Neural progenitor cell (in vitro differentiated cells): ENCODE results near the gene SRP14. TPM values are rescaled to one million over a fixed set of nuclear protein-coding genes. Genes with fewer than 3 reads are reported as not detected.

Experiments used
- DNase-seq: peaks from one replicate; pipeline ENCODE4 v3.0.0-alpha.2; 2016; ENCODE audit warnings: low spot score
- H2AFZ ChIP-seq: fragments of 200-600 bp; sonication (generic); replicated peaks from 2 replicates; pipeline ENCODE4 v1.6.1; 2016; ENCODE audit warnings: antibody characterized with exemption
- H3F3A ChIP-seq: fragments of 200-600 bp; sonication (generic); 2 replicates; pipeline ENCODE4 v1.6.1; 2016; ENCODE audit warnings: antibody characterized with exemption, low read depth
- H3K27ac ChIP-seq: fragments of 200-600 bp; sonication (generic); 2 replicates; pipeline ENCODE4 v1.5.1; 2016; ENCODE audit warnings: mild to moderate bottlenecking
- H3K27me3 ChIP-seq: fragments of 200-600 bp; sonication (generic); 2 replicates; pipeline ENCODE4 v1.6.1; 2016; ENCODE audit warnings: mild to moderate bottlenecking, moderate library complexity
- H3K36me3 ChIP-seq: fragments of 200-600 bp; sonication (generic); 2 replicates; pipeline ENCODE4 v1.5.1; 2016
- H3K4me1 ChIP-seq: fragments of 200-600 bp; sonication (generic); 2 replicates; pipeline ENCODE4 v1.6.1; 2016; ENCODE audit warnings: mixed run types
- H3K4me2 ChIP-seq: fragments of 200-600 bp; sonication (generic); 2 replicates; pipeline ENCODE4 v1.6.1; 2016
- H3K4me3 ChIP-seq: fragments of 200-600 bp; sonication (generic); 2 replicates; pipeline ENCODE4 v1.5.1; 2016
- H3K79me2 ChIP-seq: fragments of 200-600 bp; sonication (generic); 2 replicates; pipeline ENCODE4 v1.6.1; 2016; ENCODE audit warnings: low read depth
- H3K9ac ChIP-seq: fragments of 200-600 bp; sonication (generic); 2 replicates; pipeline ENCODE4 v1.6.1; 2016
- H3K9me3 ChIP-seq: fragments of 200-600 bp; sonication (generic); 2 replicates; pipeline ENCODE4 v1.5.1; 2016; ENCODE audit warnings: low read depth
- H4K20me1 ChIP-seq: fragments of 200-600 bp; sonication (generic); 2 replicates; pipeline ENCODE4 v1.6.1; 2016; ENCODE audit warnings: low read depth
- H3K27ac Mint-ChIP-seq: 3 replicates; pipeline ENCODE4 v1.8.0; 2021; ENCODE audit warnings: mixed read lengths
- H3K27me3 Mint-ChIP-seq: 2 replicates; pipeline ENCODE4 v1.8.0; 2022; ENCODE audit warnings: low read depth, mild to moderate bottlenecking, inconsistent platforms, moderate library complexity, mixed read lengths; ENCODE audit not compliant: insufficient read depth
- H3K36me3 Mint-ChIP-seq: 3 replicates; pipeline ENCODE4 v1.8.0; 2021; ENCODE audit warnings: mixed read lengths
- H3K4me1 Mint-ChIP-seq: 3 replicates; pipeline ENCODE4 v1.8.0; 2021; ENCODE audit warnings: mixed read lengths
- H3K4me3 Mint-ChIP-seq: 3 replicates; pipeline ENCODE4 v1.8.0; 2021; ENCODE audit warnings: mild to moderate bottlenecking, moderate library complexity, mixed read lengths
- H3K9me3 Mint-ChIP-seq: 3 replicates; pipeline ENCODE4 v1.8.0; 2020; ENCODE audit warnings: mixed read lengths
- CTCF ChIP-seq: fragments of 200-600 bp; sonication (generic); IDR thresholded peaks from 2 replicates; pipeline ENCODE4 v1.5.1; 2017; ENCODE audit warnings: antibody characterized with exemption, mild to moderate bottlenecking
- EZH2 ChIP-seq: fragments of 200-600 bp; sonication (generic); IDR thresholded peaks from 2 replicates; pipeline ENCODE4 v1.6.1; 2017; ENCODE audit warnings: antibody characterized with exemption, mild to moderate bottlenecking, moderate library complexity
- EZH2phosphoT487 ChIP-seq: fragments of 200-600 bp; sonication (generic); IDR thresholded peaks from 2 replicates; pipeline ENCODE4 v1.6.1; 2017; ENCODE audit warnings: antibody characterized with exemption
- total RNA-seq: library from RNA; depleted of rRNA; stranded (reverse); fragments of >200 nt; gene quantifications from 2 replicates; pipeline ENCODE4 v1.2.3, GENCODE V29; 2015; ENCODE audit warnings: low replicate concordance

The SRP14 gene
- total RNA-seq, 1 donor from 2014 or later = 461 TPM

- Mint-ChIP-seq H3K36me3 (peaks cover 1% of the 10 kb centered on the region), H3K27me3 (peaks cover 7% of the 10 kb centered on the region), H3K9me3 (no peaks in the 10 kb centered on the region), H3K4me1 (peaks cover 31% of the 10 kb centered on the region), H3K4me3 (no peak overlapping the region), H3K27ac (no peak overlapping the region)
- H3K79me2 ChIP-seq = no peaks in the 10 kb centered on the region
- no peak for TF ChIP-seq CTCF
- no peak for TF ChIP-seq EZH2phosphoT487
- no peak for TF ChIP-seq EZH2
- H3K4me3 ChIP-seq = no peak overlapping the region
- H3K9me3 ChIP-seq = no peaks in the 10 kb centered on the region
- H3K27me3 ChIP-seq = no peaks in the 10 kb centered on the region
- H3F3A ChIP-seq = no peaks in the 10 kb centered on the region
- H3K27ac ChIP-seq = no peak overlapping the region
- H3K4me1 ChIP-seq = peaks cover 21% of the 10 kb centered on the region
- no peak overlapping the region for H3K4me2 ChIP-seq
- no peak for DNase-seq
- H4K20me1 ChIP-seq = no peaks in the 10 kb centered on the region
- no peaks in the 10 kb centered on the region for H3K36me3 ChIP-seq
- H2AFZ ChIP-seq = no peak overlapping the region
- H3K9ac ChIP-seq = no peak overlapping the region
These were observed 19.6 kb upstream of the SRP14 start for GRCh38 chr15:40058476-40059140.

GRCh38 chr15:40055576-40056293 is 16.8 kb upstream of the SRP14 start:
- H3K9me3 ChIP-seq = no peaks in the 10 kb centered on the region
- no peak overlapping the region for H3K27ac Mint-ChIP-seq
- no peak overlapping the region for H3K4me3 Mint-ChIP-seq

GRCh38 chr15:40054855-40055575 is 16.0 kb upstream of the SRP14 start:
- Histone ChIP-seq H3K27me3 (no peaks in the 10 kb centered on the region), H3K4me3 (no peak overlapping the region), H3K27ac (no peak overlapping the region), H2AFZ (no peak overlapping the region), H3K4me1 (peaks cover 21% of the 10 kb centered on the region), H3F3A (peaks cover 13% of the 10 kb centered on the region), H3K9ac (no peak overlapping the region), H3K9me3 (no peaks in the 10 kb centered on the region), H3K36me3 (no peaks in the 10 kb centered on the region), H4K20me1 (no peaks in the 10 kb centered on the region), H3K4me2 (peak overlapping the region; percentile 8), H3K79me2 (no peaks in the 10 kb centered on the region)
- Mint-ChIP-seq H3K36me3 (peaks cover 4% of the 10 kb centered on the region), H3K27me3 (peaks cover 12% of the 10 kb centered on the region), H3K4me3 (no peak overlapping the region), H3K27ac (peak overlapping the region; percentile 69), H3K9me3 (peaks cover 2% of the 10 kb centered on the region), H3K4me1 (peaks cover 52% of the 10 kb centered on the region)
- TF ChIP-seq EZH2 (no peak), EZH2phosphoT487 (no peak), CTCF (no peak)
- peak; percentile 73 for DNase-seq

More at GRCh38 chr15:40055576-40056293, 16.8 kb upstream of the SRP14 start:
- Mint-ChIP-seq H3K4me1 (peaks cover 49% of the 10 kb centered on the region), H3K36me3 (peaks cover 1% of the 10 kb centered on the region), H3K27me3 (peaks cover 9% of the 10 kb centered on the region), H3K9me3 (no peaks in the 10 kb centered on the region)
- no peak overlapping the region for H2AFZ ChIP-seq
- no peak overlapping the region for H3K4me2 ChIP-seq
- H3K4me3 ChIP-seq = no peak overlapping the region
- no peaks in the 10 kb centered on the region for H3K27me3 ChIP-seq
- H3K27ac ChIP-seq = no peak overlapping the region
- H3K36me3 ChIP-seq = no peaks in the 10 kb centered on the region
- no peak overlapping the region for H3K9ac ChIP-seq
- TF ChIP-seq EZH2 (no peak), EZH2phosphoT487 (no peak), CTCF (no peak)
- H3K4me1 ChIP-seq = peaks cover 21% of the 10 kb centered on the region
- H3K79me2 ChIP-seq = no peaks in the 10 kb centered on the region
- H3F3A ChIP-seq = peaks cover 13% of the 10 kb centered on the region
- no peaks in the 10 kb centered on the region for H4K20me1 ChIP-seq
- DNase-seq = no peak
